Activated gamma-delta T cell (primary cell): ENCODE data around the gene ZDHHC20.

Experiments
- DNase-seq: peaks from one replicate; lab custom pipeline; 2025; lab: John Stamatoyannopoulos, UW

The ZDHHC20 gene

DNA sequence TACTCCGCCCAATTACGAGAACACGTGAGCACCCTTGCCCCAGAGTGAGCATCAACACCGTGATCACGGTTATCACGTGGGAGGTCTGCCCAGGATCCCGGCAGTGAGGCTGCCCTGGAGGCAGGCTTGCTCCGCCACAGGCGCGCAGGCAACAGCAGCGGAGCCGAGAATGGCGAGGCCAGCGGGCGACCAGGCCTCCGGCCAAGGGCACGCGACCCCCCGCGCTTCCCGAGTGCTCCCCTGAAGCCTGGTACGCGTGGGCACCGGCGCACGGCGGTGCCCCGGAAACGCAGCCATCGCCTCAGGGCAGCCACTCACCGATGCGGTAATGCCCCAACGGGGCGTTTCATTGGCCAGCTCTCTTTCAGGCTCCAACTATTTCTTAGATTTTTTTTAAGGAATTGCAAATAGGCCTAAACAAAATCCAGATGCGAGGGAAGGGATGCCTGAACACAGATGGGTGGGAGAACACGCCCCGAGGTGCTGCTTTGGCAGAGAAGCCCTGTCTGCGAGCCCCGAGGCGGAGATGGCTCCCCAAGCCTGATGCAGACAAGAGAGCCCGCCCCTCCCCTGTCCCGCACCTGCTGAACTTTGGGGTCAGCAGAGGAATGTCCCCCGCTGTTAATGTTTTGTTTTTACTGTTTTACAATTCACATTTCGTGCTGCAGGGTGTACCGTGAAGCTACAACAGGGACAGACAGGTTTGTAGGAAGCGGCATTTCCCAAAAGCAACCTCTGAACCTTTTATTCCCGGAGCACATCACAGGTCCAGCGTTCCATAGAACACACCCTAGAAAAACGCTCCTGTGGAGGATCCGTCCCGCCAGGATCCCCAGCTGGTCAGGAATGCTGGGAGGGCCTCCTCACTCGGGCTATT lies 132.7 kb downstream of the ZDHHC20 start:
- no peak for DNase-seq

GRCh38 chr13:21324803-21325202 lies 134.3 kb downstream of the ZDHHC20 start:
- no peak for DNase-seq

- no peak for DNase-seq
Measured at GRCh38 chr13:21322988-21323387, 136.1 kb downstream of the ZDHHC20 start.
